Heart left ventricle (tissue), 13 donors: ENCODE results near the gene SLC35B4.

Experiments
- CTCF ChIP-seq, 12 donors: fragments of 200-600 bp; sonication (generic) in 4 of 12; IDR thresholded peaks; one replicate each; pipeline versions ENCODE4 v1.5.0 to v1.8.0; 2018 to 2022; ENCODE audit warnings: antibody characterized with exemption in 12 of 12, mild to moderate bottlenecking in 5 of 12
- POLR2A ChIP-seq, 2 donors: fragments of 450-650 bp; IDR thresholded peaks; one replicate each; pipeline ENCODE4 v1.6.1; 2017; ENCODE audit warnings: antibody characterized with exemption in 2 of 2, mild to moderate bottlenecking in 2 of 2, moderate library complexity in 2 of 2
- donor health status: ischemic (EF 13 %, LVEDD 7.1; RV severe dilation, severe dysfunction).
- donor health status: DM: no; HTN: yes; CAD: no.
- donor health status: DM: no; HTN: no; CAD: no.
- donor health status: ischemic (EF 25% LVEDD 6.9; RV normal size, moderate dysfunction).
- donor health status: ischemic (EF 25% LVEDD 5.7; RV mildly dilated, moderate dysfunction).
- donor health status: ischemic (EF 35%, LVEDD 5.7; RV mildly dilated, moderate dysfunction).
- donor health status: nonischemic (EF 11% LVEDD 7.7; RV severe dilation, severe dysfunction).
- donor health status: DM: yes; HTN: yes; CAD: no.
- donor health status: PGD.
- donor health status: ischemic (EF 29% LVEDD 5.4; RV normal size, mild dysfunction).
- donor health status: nonischemic (EF 23%, LVEDD 6.1; RV moderate dilation, normal function).

- TF ChIP-seq CTCF (IDR thresholded peaks at IDR 0.05) = no peak
- no peak for TF ChIP-seq POLR2A (IDR thresholded peaks at IDR 0.05)
These were observed 31.8 kb downstream of the SLC35B4 start for GRCh38 chr7:134284952-134285351.
